K562 (cell line): Measurements from ENCODE around the gene ADAT3.

Source experiments
- CHD2 ChIP-seq: IDR thresholded peaks from 2 replicates; pipeline ENCODE4 v1.6.1; 2011; ENCODE audit warnings: low read depth, low read length
- RAD21 ChIP-seq, 2 experiments: fragments of 250-450 bp in 1 of 2; fragments of 450-650 bp in 1 of 2; sonication (Bioruptor Pico) in 1 of 2; formaldehyde crosslinking in 1 of 2; IDR thresholded peaks in 1 of 2; conservative IDR thresholded peaks in 1 of 2; 2 replicates each; pipeline versions ENCODE4 v1.4.0 to v1.8.0; 2020 to 2022; ENCODE audit warnings: mild to moderate bottlenecking in 2 of 2, moderate library complexity in 1 of 2

DNA sequence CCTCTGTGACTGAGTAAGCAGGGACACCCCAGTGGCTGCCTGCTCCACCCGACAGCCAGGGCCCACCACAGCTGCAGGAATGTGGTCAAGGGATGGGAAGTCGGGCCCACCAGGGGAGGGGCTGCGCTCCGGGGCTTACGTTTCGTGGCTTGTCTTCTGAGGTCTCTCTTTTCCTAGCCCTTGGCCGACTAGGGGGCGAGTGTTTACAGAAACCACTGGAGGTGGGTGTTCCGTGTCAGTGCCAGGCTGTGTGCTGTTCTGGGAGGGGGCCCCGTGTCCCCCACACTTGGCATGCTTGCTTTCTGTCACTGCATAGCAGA is 4.5 kb downstream of the ADAT3 start:
- no peak for TF ChIP-seq CHD2
- TF ChIP-seq RAD21 (CRISPR knock-in tag; conservative IDR thresholded peaks at IDR 0.05 in 1 of 2, IDR thresholded peaks at IDR 0.05 in 1 of 2) = no peak
